ENCODE data around the gene ZFP36L2. TPM values are rescaled to one million over a fixed set of nuclear protein-coding genes. Genes with fewer than 3 reads are reported as not detected.
A peak's percentile ranks its signal among the peaks of the same experiment; 100 is the strongest.

Gene ZFP36L2
- total RNA-seq, 1 experiment from 2014 or later: 105 TPM

GRCh38 chr2:43269706-43270105, 43.3 kb upstream of the ZFP36L2 start:
- peak overlapping the region; percentile 62 to 83 (median 73); a peak in 5 of 7 replicates for H3K27ac Mint-ChIP-seq
- no peak overlapping the region for H3K4me3 Mint-ChIP-seq

More at GRCh38 chr2:43269706-43270105, 43.3 kb upstream of the ZFP36L2 start:
- Histone ChIP-seq H3K4me1 (ENCODE audit: insufficient read depth, low read length) (no peaks in the 10 kb centered on the region), H3K4me2 (ENCODE audit: insufficient read depth, insufficient read length, low read length) (no peak overlapping the region), H3K56ac (ENCODE audit: insufficient read length, low read depth, low read length) (no peak overlapping the region), H2BK15ac (ENCODE audit: low read depth, low read length) (no peak overlapping the region), H3K27me3 (ENCODE audit: insufficient read depth, low read length) (no peaks in the 10 kb centered on the region), H3K23ac (ENCODE audit: insufficient read length, low read depth, low read length) (no peak overlapping the region), H3K79me2 (ENCODE audit: insufficient read depth, low read length) (no peaks in the 10 kb centered on the region), H3T11ph (ENCODE audit: low read length) (no peak overlapping the region), H3K18ac (ENCODE audit: insufficient read length, low read depth, low read length) (no peak overlapping the region), H3K9me3 (ENCODE audit: control insufficient read depth, low read depth, low read length) (no peaks in the 10 kb centered on the region), H2BK20ac (ENCODE audit: low read depth, low read length, poor library complexity, severe bottlenecking) (no peak overlapping the region), H2BK12ac (ENCODE audit: insufficient read length, low read depth, low read length) (no peak overlapping the region), H4K20me1 (ENCODE audit: control insufficient read depth, insufficient read depth, insufficient read length) (no peaks in the 10 kb centered on the region), H3K14ac (ENCODE audit: insufficient read depth, low read length) (no peak overlapping the region), H3K79me1 (ENCODE audit: insufficient read depth, low read depth, low read length, poor library complexity, severe bottlenecking) (no peaks in the 10 kb centered on the region), H3K23me2 (ENCODE audit: insufficient read length, low read depth, low read length, poor library complexity, severe bottlenecking) (no peaks in the 10 kb centered on the region), H2BK120ac (ENCODE audit: low read depth, low read length, poor library complexity, severe bottlenecking) (no peak overlapping the region), H4K91ac (ENCODE audit: insufficient read length, low read depth, low read length) (no peak overlapping the region), H2AFZ (ENCODE audit: low read length) (no peak overlapping the region), H3K27ac (ENCODE audit: insufficient read length, low read depth, low read length) (no peak overlapping the region), H2BK5ac (ENCODE audit: insufficient read length, low read length) (no peak overlapping the region), H4K8ac (replicated peaks; ENCODE audit: insufficient read length, low read depth, low read length) (no peak overlapping the region), H2AK5ac (ENCODE audit: insufficient read length, low read length) (no peak overlapping the region), H3K4ac (ENCODE audit: low read depth, low read length) (no peak overlapping the region), H4K5ac (ENCODE audit: insufficient read length, low read depth, low read length) (no peak overlapping the region), H3K9ac (ENCODE audit: extremely low read depth, insufficient read length, low read length) (no peak overlapping the region)
- Mint-ChIP-seq H3K4me1 (peaks cover 31 to 49% of the 10 kb centered on the region in 2 experiments), H3K36me3 (ENCODE audit: insufficient read depth in 1 of 3, low read depth in 3 of 3) (no peaks in the 10 kb centered on the region; a peak in 1 of 7 replicates), H3K9me3 (no peaks in the 10 kb centered on the region), H3K27me3 (ENCODE audit: low read depth) (no peaks in the 10 kb centered on the region; the same call in 1 of the 2 replicates)
- DNase-seq: no peak
- WGBS (ENCODE audit: extremely low coverage, insufficient read length, low lambda C conversion rate): no CpG with 5 or more reads among the region's 3 CpGs
- TF ChIP-seq, protein P1, sequence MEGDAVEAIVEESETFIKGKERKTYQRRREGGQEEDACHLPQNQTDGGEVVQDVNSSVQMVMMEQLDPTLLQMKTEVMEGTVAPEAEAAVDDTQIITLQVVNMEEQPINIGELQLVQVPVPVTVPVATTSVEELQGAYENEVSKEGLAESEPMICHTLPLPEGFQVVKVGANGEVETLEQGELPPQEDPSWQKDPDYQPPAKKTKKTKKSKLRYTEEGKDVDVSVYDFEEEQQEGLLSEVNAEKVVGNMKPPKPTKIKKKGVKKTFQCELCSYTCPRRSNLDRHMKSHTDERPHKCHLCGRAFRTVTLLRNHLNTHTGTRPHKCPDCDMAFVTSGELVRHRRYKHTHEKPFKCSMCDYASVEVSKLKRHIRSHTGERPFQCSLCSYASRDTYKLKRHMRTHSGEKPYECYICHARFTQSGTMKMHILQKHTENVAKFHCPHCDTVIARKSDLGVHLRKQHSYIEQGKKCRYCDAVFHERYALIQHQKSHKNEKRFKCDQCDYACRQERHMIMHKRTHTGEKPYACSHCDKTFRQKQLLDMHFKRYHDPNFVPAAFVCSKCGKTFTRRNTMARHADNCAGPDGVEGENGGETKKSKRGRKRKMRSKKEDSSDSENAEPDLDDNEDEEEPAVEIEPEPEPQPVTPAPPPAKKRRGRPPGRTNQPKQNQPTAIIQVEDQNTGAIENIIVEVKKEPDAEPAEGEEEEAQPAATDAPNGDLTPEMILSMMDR (conservative IDR thresholded peaks at IDR 0.05): no peak
